Hepatocyte (in vitro differentiated cells): ENCODE data around the gene FSTL1. TPM values are rescaled to one million over a fixed set of nuclear protein-coding genes. Genes with fewer than 3 reads are reported as not detected.
A peak's percentile ranks its signal among the peaks of the same experiment; 100 is the strongest.

Source experiments
- DNase-seq: peaks from one replicate; pipeline ENCODE4 v3.0.0-alpha.2; 2016; ENCODE audit warnings: low spot score
- H2AFZ ChIP-seq: fragments of 200-600 bp; sonication (generic); 2 replicates; pipeline ENCODE4 v1.6.0; 2016; ENCODE audit warnings: antibody characterized with exemption, mild to moderate bottlenecking
- H3K27ac ChIP-seq: fragments of 200-600 bp; sonication (generic); 2 replicates; pipeline ENCODE4 v1.5.1; 2016; ENCODE audit warnings: mild to moderate bottlenecking
- H3K27me3 ChIP-seq: fragments of 200-600 bp; sonication (generic); 2 replicates; pipeline ENCODE4 v1.6.1; 2016
- H3K36me3 ChIP-seq: fragments of 200-600 bp; sonication (generic); replicated peaks from 2 replicates; pipeline ENCODE4 v1.5.1; 2016; ENCODE audit warnings: low read depth; ENCODE audit not compliant: insufficient read depth
- H3K4me1 ChIP-seq: fragments of 200-600 bp; sonication (generic); 2 replicates; pipeline ENCODE4 v1.5.1; 2016; ENCODE audit warnings: mild to moderate bottlenecking, moderate library complexity; ENCODE audit not compliant: insufficient read depth
- H3K4me2 ChIP-seq: fragments of 200-600 bp; sonication (generic); 2 replicates; pipeline ENCODE4 v1.6.0; 2016
- H3K4me3 ChIP-seq: fragments of 200-600 bp; sonication (generic); 2 replicates; pipeline ENCODE4 v1.5.1; 2016; ENCODE audit warnings: mild to moderate bottlenecking
- H3K79me2 ChIP-seq: fragments of 200-600 bp; sonication (generic); 2 replicates; pipeline ENCODE4 v1.6.0; 2017; ENCODE audit warnings: mild to moderate bottlenecking
- H3K9me2 ChIP-seq: fragments of 200-600 bp; sonication (generic); replicated peaks from 2 replicates; pipeline ENCODE4 v1.6.0; 2017; ENCODE audit warnings: mild to moderate bottlenecking; ENCODE audit not compliant: insufficient read depth
- H3K9me3 ChIP-seq: fragments of 200-600 bp; sonication (generic); 2 replicates; pipeline ENCODE4 v1.5.1; 2016; ENCODE audit warnings: low read depth, mild to moderate bottlenecking
- H4K20me1 ChIP-seq: fragments of 200-600 bp; sonication (generic); 2 replicates; pipeline ENCODE4 v1.6.0; 2016; ENCODE audit warnings: mild to moderate bottlenecking; ENCODE audit not compliant: insufficient read depth, poor library complexity, severe bottlenecking
- CTCF ChIP-seq: fragments of 200-600 bp; sonication (generic); IDR thresholded peaks from 2 replicates; pipeline ENCODE4 v1.5.1; 2016; ENCODE audit warnings: antibody characterized with exemption, mild to moderate bottlenecking; ENCODE audit not compliant: poor library complexity
- EZH2 ChIP-seq: fragments of 200-600 bp; sonication (generic); IDR thresholded peaks from 2 replicates; pipeline ENCODE4 v1.6.1; 2016; ENCODE audit warnings: antibody characterized with exemption, mild to moderate bottlenecking, borderline replicate concordance
- EZH2phosphoT487 ChIP-seq: fragments of 200-600 bp; sonication (generic); IDR thresholded peaks from one replicate; pipeline ENCODE4 v1.6.1; 2018; ENCODE audit warnings: antibody characterized with exemption, mild to moderate bottlenecking, low read depth, moderate library complexity; ENCODE audit not compliant: unreplicated experiment, severe bottlenecking
- WGBS: methylation state at CpG from one replicate; pipeline ENCODE4 v1.1.6; 2016; ENCODE audit warnings: low lambda C conversion rate; ENCODE audit errors: missing lambda C conversion rate; 5-methylcytosine and 5-hydroxymethylcytosine counted together
- polyA plus RNA-seq: library from polyadenylated mRNA; unstranded; fragments of >200 nt; fragmentation: Nextera tagmentation; extraction: Ambion mirVana; gene quantifications from 2 replicates; pipeline ENCODE4 v1.2.1, GENCODE V29; 2016
- total RNA-seq: library from RNA; depleted of rRNA; stranded (reverse); fragments of >200 nt; gene quantifications from 2 replicates; pipeline ENCODE4 v1.2.3, GENCODE V29; 2014

Gene FSTL1
- total and polyA plus RNA-seq, 2 experiments from 2014 or later: 195 to 390 TPM

- no peak for TF ChIP-seq EZH2
- no peak for TF ChIP-seq CTCF
- no peak for TF ChIP-seq EZH2phosphoT487
- 100% methylated on average over 1 of the region's 1 CpG for WGBS
Measured at GRCh38 chr3:120446891-120447668, 3.7 kb downstream of the FSTL1 start.

GRCh38 chr3:120445654-120446053 is 5.1 kb downstream of the FSTL1 start:
- peak overlapping the region; percentile 18 for H3K4me2 ChIP-seq

More at GRCh38 chr3:120446891-120447668, 3.7 kb downstream of the FSTL1 start:
- no peaks in the 10 kb centered on the region for H3K9me2 ChIP-seq
- H4K20me1 ChIP-seq: peaks cover 21% of the 10 kb centered on the region
- peak overlapping the region; percentile 18 for H3K4me2 ChIP-seq
- H3K36me3 ChIP-seq: no peaks in the 10 kb centered on the region
- peaks cover 16% of the 10 kb centered on the region for H3K4me1 ChIP-seq
- no peak for DNase-seq
- no peaks in the 10 kb centered on the region for H3K9me3 ChIP-seq
- H2AFZ ChIP-seq: no peak overlapping the region
- peaks cover 68% of the 10 kb centered on the region for H3K79me2 ChIP-seq
- no peak overlapping the region for H3K27ac ChIP-seq
- no peak overlapping the region for H3K4me3 ChIP-seq
- H3K27me3 ChIP-seq: no peaks in the 10 kb centered on the region

GRCh38 chr3:120443626-120444123 is 7.1 kb downstream of the FSTL1 start:
- peaks cover 20% of the 10 kb centered on the region for H3K4me1 ChIP-seq
- no peak overlapping the region for H3K4me2 ChIP-seq
- H3K27me3 ChIP-seq: no peaks in the 10 kb centered on the region
- H3K4me3 ChIP-seq: no peak overlapping the region
- H3K79me2 ChIP-seq: peaks cover 78% of the 10 kb centered on the region
- no peaks in the 10 kb centered on the region for H3K36me3 ChIP-seq
- TF ChIP-seq EZH2phosphoT487 (no peak), CTCF (no peak), EZH2 (no peak)
- no peak overlapping the region for H2AFZ ChIP-seq
- 78% methylated on average over 1 of the region's 1 CpG for WGBS
- no peak overlapping the region for H3K27ac ChIP-seq
- no peaks in the 10 kb centered on the region for H3K9me2 ChIP-seq
- no peak for DNase-seq
- no peaks in the 10 kb centered on the region for H3K9me3 ChIP-seq
- H4K20me1 ChIP-seq: peaks cover 16% of the 10 kb centered on the region

More at GRCh38 chr3:120445654-120446053, 5.1 kb downstream of the FSTL1 start:
- Histone ChIP-seq H3K9me3 (no peaks in the 10 kb centered on the region), H4K20me1 (peaks cover 21% of the 10 kb centered on the region), H3K4me3 (no peak overlapping the region), H3K27me3 (no peaks in the 10 kb centered on the region), H3K27ac (no peak overlapping the region), H3K9me2 (no peaks in the 10 kb centered on the region), H2AFZ (no peak overlapping the region), H3K79me2 (peaks cover 81% of the 10 kb centered on the region), H3K4me1 (peaks cover 16% of the 10 kb centered on the region), H3K36me3 (no peaks in the 10 kb centered on the region)
- TF ChIP-seq EZH2phosphoT487 (no peak), EZH2 (no peak), CTCF (no peak)
- no peak for DNase-seq
- 82% methylated on average over 5 of the region's 5 CpGs for WGBS
